Subcutaneous abdominal adipose tissue (tissue), 5 donors: ENCODE measurements around the gene CCNB1.
"Not testable (repeated sequence)": the region's sequence is repeated elsewhere in the genome, so short reads cannot be mapped to it uniquely, and the experiment has no call there.

ENCODE experiments used
- H3K27ac ChIP-seq: one replicate; pipeline ENCODE4 v1.7.0; 2013; ENCODE audit warnings: low read depth, mild to moderate bottlenecking, inconsistent platforms, low read length, moderate library complexity
- H3K27me3 ChIP-seq, 5 donors: one replicate each; pipeline ENCODE4 v1.7.0; 2013; ENCODE audit warnings: low read length in 5 of 5, inconsistent platforms in 1 of 5; ENCODE audit not compliant: control insufficient read depth in 5 of 5, insufficient read depth in 4 of 5
- H3K36me3 ChIP-seq, 5 donors: one replicate each; pipeline ENCODE4 v1.7.0; 2013; ENCODE audit warnings: low read length in 5 of 5; ENCODE audit not compliant: control insufficient read depth in 5 of 5, insufficient read depth in 5 of 5
- H3K4me1 ChIP-seq, 5 donors: one replicate each; pipeline ENCODE4 v1.7.0; 2013; ENCODE audit warnings: low read length in 5 of 5, mild to moderate bottlenecking in 3 of 5, moderate library complexity in 1 of 5; ENCODE audit not compliant: control insufficient read depth in 5 of 5, insufficient read depth in 5 of 5
- H3K4me3 ChIP-seq, 5 donors: one replicate each; pipeline ENCODE4 v1.7.0; 2013; ENCODE audit warnings: low read length in 5 of 5, low read depth in 1 of 5
- H3K9ac ChIP-seq, 5 donors: one replicate each; pipeline ENCODE4 v1.7.0; 2013; ENCODE audit warnings: low read length in 5 of 5, mild to moderate bottlenecking in 4 of 5, moderate library complexity in 3 of 5
- H3K9me3 ChIP-seq, 5 donors: one replicate each; pipeline ENCODE4 v1.7.0; 2013; ENCODE audit warnings: low read length in 5 of 5; ENCODE audit not compliant: control insufficient read depth in 5 of 5
- donor health status: healthy.
- donor health status: healthy.
- donor health status: healthy.
- donor health status: healthy.
- donor health status: healthy.

The CCNB1 gene

DNA sequence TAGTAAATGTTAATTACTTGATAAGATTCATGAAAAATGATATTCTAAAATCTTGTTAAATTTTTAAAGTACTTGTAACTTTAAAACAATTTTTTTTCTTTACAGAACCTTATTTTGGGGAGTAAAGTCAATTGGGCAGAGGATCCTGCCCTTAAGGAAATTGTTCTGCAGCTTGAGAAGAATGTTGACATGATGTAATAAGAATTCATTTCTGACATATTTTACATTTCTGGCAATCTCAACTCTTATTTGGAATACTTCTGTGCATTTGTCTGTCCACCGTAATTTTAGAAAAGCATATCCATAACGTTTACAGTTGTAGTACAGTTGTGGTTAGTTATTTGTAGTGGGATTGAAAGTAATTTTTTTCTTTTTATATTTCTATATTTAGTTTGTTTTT, 42.7 kb downstream of the CCNB1 start:
- no peak overlapping the region for H3K4me3 ChIP-seq
- peaks cover 0 to 13% (median 0%) of the 10 kb centered on the region in 5 donors for H3K4me1 ChIP-seq
- no peaks in the 10 kb centered on the region for H3K9me3 ChIP-seq
- H3K9ac ChIP-seq, result no peak overlapping the region
- no peaks in the 10 kb centered on the region for H3K27me3 ChIP-seq
- H3K36me3 ChIP-seq, result no peaks in the 10 kb centered on the region
- no peak overlapping the region for H3K27ac ChIP-seq

- Histone ChIP-seq H3K9me3 (no peaks in the 10 kb centered on the region), H3K4me1 (peaks cover 0 to 13% (median 0%) of the 10 kb centered on the region in 5 donors), H3K9ac (no peak overlapping the region), H3K27me3 (no peaks in the 10 kb centered on the region), H3K36me3 (no peaks in the 10 kb centered on the region), H3K27ac (no peak overlapping the region), H3K4me3 (no peak overlapping the region)
These were observed 44.2 kb downstream of the CCNB1 start for GRCh38 chr5:69211200-69211599.

- no peak overlapping the region for H3K4me3 ChIP-seq
- H3K27me3 ChIP-seq, result no peaks in the 10 kb centered on the region
- H3K27ac ChIP-seq, result no peak overlapping the region
- peaks cover 0 to 14% (median under 1%) of the 10 kb centered on the region in 5 donors for H3K4me1 ChIP-seq
- H3K36me3 ChIP-seq, result no peaks in the 10 kb centered on the region
- no peak overlapping the region for H3K9ac ChIP-seq
- no peaks in the 10 kb centered on the region for H3K9me3 ChIP-seq
These were observed 45.1 kb downstream of the CCNB1 start for GRCh38 chr5:69212022-69212421.

DNA sequence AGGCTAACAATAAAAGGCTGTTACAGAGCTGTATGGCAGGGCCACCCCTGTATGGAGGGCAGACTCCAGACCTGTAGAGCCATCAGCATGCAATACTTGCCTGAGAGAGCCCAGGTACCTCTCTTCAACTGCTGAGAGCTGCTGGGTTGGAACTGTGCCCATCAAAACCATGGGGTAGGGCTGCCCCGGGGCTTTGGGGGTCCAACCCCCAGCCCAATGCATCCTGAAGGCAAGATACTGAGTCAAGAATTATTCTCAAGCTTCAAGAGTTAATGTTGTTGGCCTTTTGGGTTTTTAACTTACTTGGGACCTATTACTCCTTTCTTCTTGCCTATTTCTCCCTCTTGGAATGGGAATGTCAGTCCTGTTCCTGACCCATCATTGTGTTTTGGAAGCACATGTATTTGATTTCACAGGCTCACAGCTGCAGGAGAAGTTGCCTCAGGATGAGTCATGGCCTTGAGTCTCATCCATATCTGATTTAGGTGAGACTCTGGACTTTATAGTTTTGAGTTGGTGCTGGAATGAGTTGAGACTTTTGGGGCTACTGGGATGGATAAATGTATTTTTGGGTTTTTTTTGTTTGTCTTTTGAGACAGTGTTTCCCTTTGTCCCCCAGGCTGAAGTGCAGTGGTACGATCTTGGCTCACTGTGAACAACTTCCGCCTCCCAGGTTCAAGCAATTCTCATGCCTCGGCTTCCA, 46.7 kb downstream of the CCNB1 start:
- peak overlapping the region in 1 of 5 donors; percentile 35 for H3K9ac ChIP-seq
- H3K27ac ChIP-seq, result no peak overlapping the region
- peaks cover 0 to 20% (median 6%) of the 10 kb centered on the region in 5 donors for H3K4me1 ChIP-seq
- no peaks in the 10 kb centered on the region for H3K9me3 ChIP-seq
- no peak overlapping the region for H3K4me3 ChIP-seq
- no peaks in the 10 kb centered on the region for H3K36me3 ChIP-seq
- H3K27me3 ChIP-seq, result no peaks in the 10 kb centered on the region

DNA sequence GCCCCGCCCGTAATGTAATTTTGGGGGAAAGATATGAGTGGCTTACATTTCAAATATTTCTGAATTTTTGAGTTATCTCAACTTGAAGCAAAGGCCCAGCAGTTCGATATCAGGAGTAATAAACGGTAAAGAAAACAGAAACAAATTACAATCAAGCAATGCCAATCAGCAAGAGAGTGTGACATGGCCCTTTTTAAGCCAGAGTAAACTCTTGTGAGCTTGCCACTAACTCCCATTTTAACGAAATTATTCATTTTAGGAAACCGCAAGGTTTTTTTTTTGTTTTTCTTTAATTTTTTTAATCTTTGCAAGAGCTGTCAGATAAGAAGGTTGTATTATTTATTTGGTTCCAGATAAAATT, 50.2 kb downstream of the CCNB1 start:
- Histone ChIP-seq H3K9ac (peak overlapping the region in 4 of 5 donors; percentile 24 to 77 (median 52)), H3K27ac (no peak overlapping the region)

DNA sequence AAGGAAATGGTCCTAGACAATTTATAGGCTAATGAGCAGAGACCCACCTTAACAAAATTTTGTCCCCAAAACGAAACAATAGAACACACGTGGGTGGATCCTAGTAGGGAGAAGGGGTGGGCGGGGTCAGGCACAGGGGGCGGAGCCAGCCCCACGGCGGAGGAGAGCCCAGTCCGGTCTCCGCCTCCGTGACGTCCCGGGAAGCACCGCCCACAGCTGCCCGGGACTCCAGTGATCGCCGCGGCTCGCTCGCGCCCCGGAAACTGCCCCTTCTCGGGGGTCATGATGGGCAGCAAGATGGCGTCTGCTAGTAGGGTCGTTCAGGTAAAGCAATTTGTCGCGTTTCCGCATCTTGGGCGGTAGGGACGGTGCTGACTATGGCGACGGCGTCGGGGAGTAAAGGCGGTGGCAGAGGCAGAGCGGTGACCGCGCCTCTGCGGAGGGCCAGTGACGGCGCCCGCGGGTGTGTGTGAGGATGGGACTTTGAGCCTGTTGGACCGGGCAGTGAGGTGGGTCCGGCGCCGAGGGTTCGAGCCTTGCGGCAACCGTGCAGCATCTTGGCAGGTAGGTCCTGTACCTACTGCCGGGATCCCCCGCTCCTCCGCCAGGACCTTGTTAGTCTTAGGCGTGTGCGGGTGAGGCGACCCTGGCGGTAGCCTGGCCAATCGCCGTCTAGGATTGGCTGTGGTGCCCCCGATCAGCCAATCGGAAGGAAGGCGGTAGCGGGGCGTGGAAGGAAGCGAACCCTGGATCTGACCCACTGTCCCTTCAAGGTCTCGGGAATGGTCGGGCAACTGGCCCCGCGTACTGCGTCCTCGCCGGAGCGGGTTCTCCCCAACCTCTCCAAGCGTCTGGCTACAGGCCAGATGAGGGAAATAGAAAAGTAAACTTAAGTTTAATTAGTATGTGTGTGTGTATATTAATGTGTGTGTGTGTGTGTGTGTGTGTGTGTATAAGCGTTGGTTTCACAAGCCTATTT, 50.9 kb downstream of the CCNB1 start:
- Histone ChIP-seq H3K9me3 (no peaks in the 10 kb centered on the region), H3K4me1 (peaks cover 0 to 23% (median 17%) of the 10 kb centered on the region in 5 donors), H3K27ac (peak overlapping the region; percentile 89), H3K36me3 (no peaks in the 10 kb centered on the region), H3K9ac (peak overlapping the region; percentile 41 to 85 (median 78)), H3K4me3 (peak overlapping the region; percentile 77 to 100 (median 100)), H3K27me3 (no peaks in the 10 kb centered on the region)

More for the DNA sequence above, 50.2 kb downstream of the CCNB1 start:
- Histone ChIP-seq H3K4me3 (peak overlapping the region; percentile 63 to 100 (median 100)), H3K27me3 (no peaks in the 10 kb centered on the region), H3K36me3 (no peaks in the 10 kb centered on the region), H3K4me1 (peaks cover 0 to 17% (median 15%) of the 10 kb centered on the region in 5 donors), H3K9me3 (no peaks in the 10 kb centered on the region)

DNA sequence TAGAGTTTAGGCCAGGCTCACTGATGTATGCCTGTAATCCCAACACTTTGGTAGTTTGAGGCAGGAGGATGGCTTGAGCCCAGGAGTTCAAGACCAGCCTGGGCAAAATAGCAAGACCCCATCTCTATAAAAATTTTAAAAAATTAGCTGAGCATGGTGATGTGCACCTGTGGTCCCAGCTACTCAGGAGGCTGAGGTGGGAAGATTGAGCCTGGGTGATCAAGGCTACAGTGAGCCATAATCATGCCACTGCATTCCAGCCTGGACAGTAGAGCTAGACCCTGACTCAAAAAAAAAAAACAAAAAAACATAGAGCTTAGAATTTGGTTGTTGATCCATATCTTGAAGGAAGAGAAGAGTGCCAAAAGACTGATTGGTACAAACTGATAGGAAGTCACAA, 53.0 kb downstream of the CCNB1 start:
- Histone ChIP-seq H3K4me3 (no peak overlapping the region), H3K27me3 (no peaks in the 10 kb centered on the region), H3K27ac (no peak overlapping the region), H3K9me3 (no peaks in the 10 kb centered on the region), H3K36me3 (no peaks in the 10 kb centered on the region), H3K9ac (no peak overlapping the region), H3K4me1 (peaks cover 0 to 23% (median 17%) of the 10 kb centered on the region in 5 donors)

GRCh38 chr5:69220371-69220770, 53.4 kb downstream of the CCNB1 start:
- H3K36me3 ChIP-seq, H3K27me3 ChIP-seq, H3K9ac ChIP-seq, H3K27ac ChIP-seq, H3K9me3 ChIP-seq, H3K4me3 ChIP-seq: not testable (repeated sequence)
- H3K4me1 ChIP-seq, result peaks cover 0 to 23% (median 17%) of the 10 kb centered on the region in 5 donors

DNA sequence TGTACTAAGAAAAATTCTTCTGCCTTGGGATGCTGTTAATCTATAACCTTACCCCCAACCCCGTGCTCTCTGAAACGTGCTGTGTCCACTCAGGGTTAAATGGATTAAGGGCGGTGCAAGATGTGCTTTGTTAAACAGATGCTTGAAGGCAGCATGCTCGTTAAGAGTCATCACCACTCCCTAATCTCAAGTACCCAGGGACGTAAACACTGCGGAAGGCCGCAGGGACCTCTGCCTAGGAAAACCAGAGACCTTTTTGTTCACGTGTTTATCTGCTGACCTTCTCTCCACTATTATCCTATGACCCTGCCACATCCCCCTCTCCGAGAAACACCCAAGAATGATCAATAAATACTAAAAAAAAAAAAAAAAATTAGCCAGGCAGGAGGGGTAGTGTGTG, 53.9 kb downstream of the CCNB1 start:
- not testable (repeated sequence) for H3K27ac ChIP-seq, H3K9ac ChIP-seq, H3K9me3 ChIP-seq, H3K27me3 ChIP-seq, H3K36me3 ChIP-seq, H3K4me3 ChIP-seq
- peaks cover 0 to 23% (median 17%) of the 10 kb centered on the region in 5 donors for H3K4me1 ChIP-seq

DNA sequence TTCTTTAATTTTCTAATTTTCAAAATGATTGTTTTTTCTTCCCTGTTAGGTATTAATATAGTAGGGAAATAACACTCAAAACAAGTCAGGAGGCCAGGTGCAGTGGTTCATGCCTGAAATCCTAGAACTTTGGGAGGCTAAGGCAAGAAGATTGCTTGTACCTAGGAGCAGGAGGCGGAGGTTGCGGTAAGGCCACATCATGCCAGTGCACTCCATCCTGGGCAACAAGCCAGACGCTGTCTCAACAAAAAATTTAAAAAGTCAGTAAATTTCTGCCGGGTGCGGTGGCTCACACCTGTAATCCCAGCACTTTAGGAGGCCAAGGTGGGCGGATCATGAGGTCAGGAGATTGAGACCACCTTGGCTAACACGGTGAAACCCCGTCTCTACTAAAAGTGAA, 57.6 kb downstream of the CCNB1 start:
- Histone ChIP-seq H3K4me1 (peaks cover 0 to 8% (median 0%) of the 10 kb centered on the region in 5 donors), H3K27ac (no peak overlapping the region), H3K27me3 (no peaks in the 10 kb centered on the region), H3K9ac (no peak overlapping the region), H3K36me3 (peaks cover 0 to 24% (median 8%) of the 10 kb centered on the region in 5 donors), H3K4me3 (no peak overlapping the region), H3K9me3 (no peaks in the 10 kb centered on the region)
